Type B pancreatic cell (in vitro differentiated cells): ENCODE measurements around the gene VSTM4. TPM values are rescaled to one million over a fixed set of nuclear protein-coding genes. Genes with fewer than 3 reads are reported as not detected.

Source experiments
- DNase-seq: peaks from one replicate; pipeline ENCODE4 v3.0.0; 2021; ENCODE audit warnings: mixed read lengths; ENCODE audit not compliant: unreplicated experiment; ENCODE audit errors: extremely low spot score
- H3K27ac Mint-ChIP-seq: 2 replicates; pipeline ENCODE4 v1.8.0; 2021; ENCODE audit warnings: mild to moderate bottlenecking, mixed read lengths
- H3K27me3 Mint-ChIP-seq: 2 replicates; pipeline ENCODE4 v1.8.0; 2021; ENCODE audit warnings: mixed read lengths
- H3K36me3 Mint-ChIP-seq: 2 replicates; pipeline ENCODE4 v1.8.0; 2021; ENCODE audit warnings: mixed read lengths
- H3K4me1 Mint-ChIP-seq: one replicate; pipeline ENCODE4 v1.8.0; 2021; ENCODE audit warnings: mixed read lengths; ENCODE audit not compliant: unreplicated experiment
- H3K4me3 Mint-ChIP-seq: 2 replicates; pipeline ENCODE4 v1.8.0; 2021; ENCODE audit warnings: mild to moderate bottlenecking, mixed read lengths
- H3K9me3 Mint-ChIP-seq: 2 replicates; pipeline ENCODE4 v1.8.0; 2021; ENCODE audit warnings: mixed read lengths
- total RNA-seq: library from RNA; stranded (reverse); gene quantifications from 2 replicates; pipeline ENCODE4 v1.2.1, GENCODE V29; 2021; ENCODE audit warnings: low replicate concordance
- TF ChIP-seq, protein P1 (sequence below): fragments of 200-600 bp; sonication (generic); conservative IDR thresholded peaks from 2 replicates; pipeline ENCODE4 v1.5.0; 2021; ENCODE audit warnings: antibody characterized with exemption, mild to moderate bottlenecking

The VSTM4 gene
- total RNA-seq, 1 donor from 2014 or later, result 2.6 TPM

DNA sequence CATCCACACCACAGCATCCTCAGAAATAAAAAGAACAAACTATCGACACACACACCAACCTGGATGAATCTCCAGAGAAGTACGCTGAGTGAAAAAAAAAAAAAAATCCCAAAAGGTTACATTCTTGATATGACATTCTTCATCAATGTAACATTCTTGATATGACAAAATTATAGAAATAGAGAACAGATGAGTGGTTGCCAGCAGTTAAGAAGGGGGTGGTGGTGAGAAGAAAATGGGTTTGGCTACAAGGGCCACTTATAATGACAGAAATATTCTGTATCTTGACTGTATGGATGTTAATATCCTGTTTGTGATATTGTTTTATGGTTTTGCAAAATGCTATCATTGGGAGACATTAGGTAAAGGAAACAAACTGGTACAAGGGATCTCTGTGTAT is 36.9 kb downstream of the VSTM4 start:
- TF ChIP-seq, protein P1, sequence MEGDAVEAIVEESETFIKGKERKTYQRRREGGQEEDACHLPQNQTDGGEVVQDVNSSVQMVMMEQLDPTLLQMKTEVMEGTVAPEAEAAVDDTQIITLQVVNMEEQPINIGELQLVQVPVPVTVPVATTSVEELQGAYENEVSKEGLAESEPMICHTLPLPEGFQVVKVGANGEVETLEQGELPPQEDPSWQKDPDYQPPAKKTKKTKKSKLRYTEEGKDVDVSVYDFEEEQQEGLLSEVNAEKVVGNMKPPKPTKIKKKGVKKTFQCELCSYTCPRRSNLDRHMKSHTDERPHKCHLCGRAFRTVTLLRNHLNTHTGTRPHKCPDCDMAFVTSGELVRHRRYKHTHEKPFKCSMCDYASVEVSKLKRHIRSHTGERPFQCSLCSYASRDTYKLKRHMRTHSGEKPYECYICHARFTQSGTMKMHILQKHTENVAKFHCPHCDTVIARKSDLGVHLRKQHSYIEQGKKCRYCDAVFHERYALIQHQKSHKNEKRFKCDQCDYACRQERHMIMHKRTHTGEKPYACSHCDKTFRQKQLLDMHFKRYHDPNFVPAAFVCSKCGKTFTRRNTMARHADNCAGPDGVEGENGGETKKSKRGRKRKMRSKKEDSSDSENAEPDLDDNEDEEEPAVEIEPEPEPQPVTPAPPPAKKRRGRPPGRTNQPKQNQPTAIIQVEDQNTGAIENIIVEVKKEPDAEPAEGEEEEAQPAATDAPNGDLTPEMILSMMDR, result no peak
- H3K4me3 Mint-ChIP-seq, result no peak overlapping the region
- no peaks in the 10 kb centered on the region for H3K36me3 Mint-ChIP-seq
- peaks cover 16% of the 10 kb centered on the region for H3K27me3 Mint-ChIP-seq
- no peak overlapping the region for H3K27ac Mint-ChIP-seq
- DNase-seq, result no peak
- H3K4me1 Mint-ChIP-seq, result peaks cover 21% of the 10 kb centered on the region
- H3K9me3 Mint-ChIP-seq, result no peaks in the 10 kb centered on the region

GRCh38 chr10:49076741-49077521 is 38.4 kb downstream of the VSTM4 start:
- Mint-ChIP-seq H3K27ac (no peak overlapping the region), H3K4me3 (no peak overlapping the region), H3K27me3 (peaks cover 19% of the 10 kb centered on the region), H3K36me3 (no peaks in the 10 kb centered on the region), H3K4me1 (peaks cover 14% of the 10 kb centered on the region), H3K9me3 (no peaks in the 10 kb centered on the region)
- TF ChIP-seq, protein P1, result no peak
- DNase-seq, result no peak

DNA sequence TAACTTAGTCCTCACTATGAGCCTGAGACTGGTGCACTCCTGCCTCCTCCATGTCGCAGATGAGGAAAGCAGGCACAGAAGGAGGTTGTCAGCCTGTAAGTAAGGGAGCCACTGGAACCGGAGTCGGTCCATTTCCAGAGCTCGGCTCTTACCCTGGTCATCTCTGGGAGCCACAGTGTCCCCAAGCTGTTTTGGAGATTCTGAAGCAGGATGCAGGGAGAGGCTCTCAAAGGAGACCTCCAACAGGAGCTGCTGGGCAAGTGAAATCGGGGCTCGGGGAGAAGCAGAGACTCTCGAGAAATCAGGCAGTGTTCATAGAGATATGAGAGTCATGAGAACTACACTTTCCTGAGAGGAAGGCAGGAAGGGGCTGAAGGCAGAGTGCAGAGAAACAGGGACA is 39.0 kb downstream of the VSTM4 start:
- TF ChIP-seq, protein P1, result no peak
- H3K27me3 Mint-ChIP-seq, result peaks cover 19% of the 10 kb centered on the region
- no peak overlapping the region for H3K4me3 Mint-ChIP-seq
- no peaks in the 10 kb centered on the region for H3K9me3 Mint-ChIP-seq
- no peak overlapping the region for H3K27ac Mint-ChIP-seq
- H3K36me3 Mint-ChIP-seq, result no peaks in the 10 kb centered on the region
- peak; percentile 27 for DNase-seq
- H3K4me1 Mint-ChIP-seq, result peaks cover 9% of the 10 kb centered on the region

DNA sequence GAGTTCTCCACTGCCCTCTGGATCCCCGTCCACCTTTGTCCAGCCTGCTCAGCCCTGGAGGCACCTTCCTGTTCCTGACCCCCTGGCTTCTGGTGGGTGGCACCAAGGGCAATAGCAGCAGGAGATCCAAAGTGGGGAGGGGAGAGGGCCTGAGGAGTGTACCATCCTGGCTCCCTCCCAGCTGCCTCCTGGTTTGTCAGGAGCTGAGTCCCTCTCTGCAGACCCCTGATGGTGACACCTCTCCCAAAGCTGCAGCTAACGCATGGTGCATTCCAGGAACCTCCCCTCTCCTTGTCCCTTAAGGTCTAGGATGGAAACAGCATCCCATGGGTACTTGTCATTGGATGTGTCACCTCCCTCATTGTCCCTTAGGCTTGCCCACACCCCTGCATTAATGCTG is 39.6 kb downstream of the VSTM4 start:
- Mint-ChIP-seq H3K27ac (no peak overlapping the region), H3K9me3 (no peaks in the 10 kb centered on the region), H3K36me3 (no peaks in the 10 kb centered on the region), H3K4me1 (peaks cover 6% of the 10 kb centered on the region), H3K4me3 (no peak overlapping the region), H3K27me3 (peaks cover 19% of the 10 kb centered on the region)
- TF ChIP-seq, protein P1, result no peak
- DNase-seq, result no peak

- TF ChIP-seq, protein P1, result no peak
- Mint-ChIP-seq H3K4me3 (no peak overlapping the region), H3K27ac (no peak overlapping the region), H3K36me3 (no peaks in the 10 kb centered on the region), H3K9me3 (no peaks in the 10 kb centered on the region), H3K27me3 (peaks cover 14% of the 10 kb centered on the region), H3K4me1 (no peaks in the 10 kb centered on the region)
- no peak for DNase-seq
Measured at GRCh38 chr10:49074836-49075682, 40.3 kb downstream of the VSTM4 start.
